Measurements from ENCODE around the gene SAMHD1. TPM values are rescaled to one million over a fixed set of nuclear protein-coding genes. Genes with fewer than 3 reads are reported as not detected.
A peak's percentile ranks its signal among the peaks of the same experiment; 100 is the strongest.
"Not testable (repeated sequence)": the region's sequence is repeated elsewhere in the genome, so short reads cannot be mapped to it uniquely, and the experiment has no call there.

The SAMHD1 gene
- 21.6 and 33.5 TPM in 2 replicates for total RNA-seq

GRCh38 chr20:36951198-36951978, at the start of gene SAMHD1:
Gene SAMHD1, minus strand, starts transcription at chr20:36951708. Its CDS starts 65 bp downstream, at chr20:36951643.
- peak; percentile 96 for DNase-seq (ENCODE audit: low read depth)

GRCh38 chr20:37000171-37000570, 48.7 kb upstream of the SAMHD1 start:
- DNase-seq (ENCODE audit: low read depth), result not testable (repeated sequence)

- no peak for DNase-seq (ENCODE audit: low read depth)
Observed at GRCh38 chr20:36998652-36999051, 47.1 kb upstream of the SAMHD1 start.

GRCh38 chr20:36997121-36997520, 45.6 kb upstream of the SAMHD1 start:
- DNase-seq (ENCODE audit: low read depth), result no peak

- DNase-seq (ENCODE audit: low read depth), result not testable (repeated sequence)
Observed at GRCh38 chr20:36994221-36994620, 42.7 kb upstream of the SAMHD1 start.

- DNase-seq (ENCODE audit: low read depth), result no peak
Observed at GRCh38 chr20:36992802-36993334, 41.4 kb upstream of the SAMHD1 start.

GRCh38 chr20:36991703-36992102, 40.2 kb upstream of the SAMHD1 start:
- DNase-seq (ENCODE audit: low read depth), result no peak

- no peak for DNase-seq (ENCODE audit: low read depth)
Observed at GRCh38 chr20:36989797-36990196, 38.3 kb upstream of the SAMHD1 start.

- peak; percentile 17 for DNase-seq (ENCODE audit: low read depth)
Observed at GRCh38 chr20:36988494-36988966, 37.0 kb upstream of the SAMHD1 start.

GRCh38 chr20:36984257-36984638, 32.7 kb upstream of the SAMHD1 start:
- DNase-seq (ENCODE audit: low read depth), result no peak

GRCh38 chr20:36975099-36975818, 23.8 kb upstream of the SAMHD1 start:
- DNase-seq (ENCODE audit: low read depth), result no peak

- no peak for DNase-seq (ENCODE audit: low read depth)
Observed at GRCh38 chr20:36974660-36975059, 23.2 kb upstream of the SAMHD1 start.

GRCh38 chr20:36971103-36971502, 19.6 kb upstream of the SAMHD1 start:
- DNase-seq (ENCODE audit: low read depth), result no peak

GRCh38 chr20:36969478-36970186, 18.1 kb upstream of the SAMHD1 start:
- no peak for DNase-seq (ENCODE audit: low read depth)

- no peak for DNase-seq (ENCODE audit: low read depth)
Observed at GRCh38 chr20:36969051-36969450, 17.5 kb upstream of the SAMHD1 start.

- no peak for DNase-seq (ENCODE audit: low read depth)
Observed at GRCh38 chr20:36967636-36968035, 16.1 kb upstream of the SAMHD1 start.

GRCh38 chr20:36966965-36967364, 15.5 kb upstream of the SAMHD1 start:
- not testable (repeated sequence) for DNase-seq (ENCODE audit: low read depth)

- DNase-seq (ENCODE audit: low read depth), result not testable (repeated sequence)
Observed at GRCh38 chr20:36962354-36962941, 10.9 kb upstream of the SAMHD1 start.

- no peak for DNase-seq (ENCODE audit: low read depth)
Observed at GRCh38 chr20:36959242-36959641, 7.7 kb upstream of the SAMHD1 start.

GRCh38 chr20:36957875-36958667, 6.6 kb upstream of the SAMHD1 start:
- no peak for DNase-seq (ENCODE audit: low read depth)

- no peak for DNase-seq (ENCODE audit: low read depth)
Observed at GRCh38 chr20:36956674-36957073, 5.2 kb upstream of the SAMHD1 start.
